GM13977 (cell line): ENCODE results near the gene SLC35F6.

Experiments used
- DNase-seq: peaks from one replicate; pipeline ENCODE4 v3.0.0; 2012; ENCODE audit warnings: low spot score
- in situ Hi-C: fragments of 300-500 bp; cut with MboI; formaldehyde crosslinking; loops from one replicate; pipeline ENCODE4 v1.12.0; 2022; ENCODE audit warnings: low sequenced_read_pairs, low pct_unique_long_range_greater_than_20kb, mixed read lengths, inconsistent platforms; ENCODE audit not compliant: unreplicated experiment
- TF ChIP-seq, protein P1 (sequence below): IDR thresholded peaks from 2 replicates; pipeline ENCODE4 v1.5.1; 2012; ENCODE audit warnings: mild to moderate bottlenecking, control low read depth; ENCODE audit not compliant: insufficient read depth; ENCODE audit errors: extremely low read depth, missing control alignments

Gene SLC35F6

GRCh38 chr2:26765475-26766200, 1.6 kb downstream of the SLC35F6 start:
- in situ Hi-C loops: no loop called here
- TF ChIP-seq, protein P1, sequence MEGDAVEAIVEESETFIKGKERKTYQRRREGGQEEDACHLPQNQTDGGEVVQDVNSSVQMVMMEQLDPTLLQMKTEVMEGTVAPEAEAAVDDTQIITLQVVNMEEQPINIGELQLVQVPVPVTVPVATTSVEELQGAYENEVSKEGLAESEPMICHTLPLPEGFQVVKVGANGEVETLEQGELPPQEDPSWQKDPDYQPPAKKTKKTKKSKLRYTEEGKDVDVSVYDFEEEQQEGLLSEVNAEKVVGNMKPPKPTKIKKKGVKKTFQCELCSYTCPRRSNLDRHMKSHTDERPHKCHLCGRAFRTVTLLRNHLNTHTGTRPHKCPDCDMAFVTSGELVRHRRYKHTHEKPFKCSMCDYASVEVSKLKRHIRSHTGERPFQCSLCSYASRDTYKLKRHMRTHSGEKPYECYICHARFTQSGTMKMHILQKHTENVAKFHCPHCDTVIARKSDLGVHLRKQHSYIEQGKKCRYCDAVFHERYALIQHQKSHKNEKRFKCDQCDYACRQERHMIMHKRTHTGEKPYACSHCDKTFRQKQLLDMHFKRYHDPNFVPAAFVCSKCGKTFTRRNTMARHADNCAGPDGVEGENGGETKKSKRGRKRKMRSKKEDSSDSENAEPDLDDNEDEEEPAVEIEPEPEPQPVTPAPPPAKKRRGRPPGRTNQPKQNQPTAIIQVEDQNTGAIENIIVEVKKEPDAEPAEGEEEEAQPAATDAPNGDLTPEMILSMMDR: no peak
- no peak for DNase-seq

DNA sequence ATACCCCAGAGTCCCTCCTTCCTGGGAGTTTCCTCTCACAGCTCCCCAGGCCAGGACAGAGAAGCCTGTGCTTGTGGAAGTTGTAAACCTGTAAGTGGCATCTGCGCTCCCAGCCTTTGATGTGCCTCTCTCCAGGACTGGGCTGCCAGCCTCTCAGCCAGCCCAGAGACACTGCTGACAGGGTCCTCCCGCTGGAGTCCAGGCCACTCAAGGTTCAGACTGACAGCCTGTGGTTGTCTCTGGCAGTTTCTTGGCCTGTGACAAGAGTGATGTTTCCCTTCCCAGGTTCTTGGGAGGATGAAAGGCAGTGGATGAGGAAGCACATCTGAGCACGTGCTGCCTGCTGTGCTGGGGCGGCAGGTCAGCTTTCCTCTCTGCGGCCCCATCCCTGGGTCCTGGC, 3.0 kb downstream of the SLC35F6 start:
- in situ Hi-C loops: no loop called here
- TF ChIP-seq, protein P1: no peak

GRCh38 chr2:26767894-26768487, 3.9 kb downstream of the SLC35F6 start:
- no peak for DNase-seq
- TF ChIP-seq, protein P1: no peak
- in situ Hi-C loops: no loop called here

More for the DNA sequence above, 3.0 kb downstream of the SLC35F6 start:
- no peak for DNase-seq

DNA sequence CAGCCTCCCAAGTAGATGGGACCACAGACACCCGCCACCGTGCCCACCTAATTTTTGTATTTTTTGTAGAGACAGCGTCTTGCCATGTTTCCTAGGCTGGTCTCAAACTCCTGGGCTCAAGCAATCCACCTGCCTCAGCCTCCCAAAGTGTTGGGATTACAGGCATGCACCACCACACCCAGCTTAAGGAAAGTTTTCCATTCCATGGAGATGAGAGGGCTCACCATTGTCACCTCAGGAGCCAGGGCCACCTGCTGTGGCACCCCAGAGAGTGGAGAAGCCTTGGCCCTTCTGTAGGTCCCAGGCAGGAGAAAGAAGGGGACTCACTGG, 4.6 kb downstream of the SLC35F6 start:
- in situ Hi-C loops: no loop called here
- TF ChIP-seq, protein P1: no peak
- no peak for DNase-seq

DNA sequence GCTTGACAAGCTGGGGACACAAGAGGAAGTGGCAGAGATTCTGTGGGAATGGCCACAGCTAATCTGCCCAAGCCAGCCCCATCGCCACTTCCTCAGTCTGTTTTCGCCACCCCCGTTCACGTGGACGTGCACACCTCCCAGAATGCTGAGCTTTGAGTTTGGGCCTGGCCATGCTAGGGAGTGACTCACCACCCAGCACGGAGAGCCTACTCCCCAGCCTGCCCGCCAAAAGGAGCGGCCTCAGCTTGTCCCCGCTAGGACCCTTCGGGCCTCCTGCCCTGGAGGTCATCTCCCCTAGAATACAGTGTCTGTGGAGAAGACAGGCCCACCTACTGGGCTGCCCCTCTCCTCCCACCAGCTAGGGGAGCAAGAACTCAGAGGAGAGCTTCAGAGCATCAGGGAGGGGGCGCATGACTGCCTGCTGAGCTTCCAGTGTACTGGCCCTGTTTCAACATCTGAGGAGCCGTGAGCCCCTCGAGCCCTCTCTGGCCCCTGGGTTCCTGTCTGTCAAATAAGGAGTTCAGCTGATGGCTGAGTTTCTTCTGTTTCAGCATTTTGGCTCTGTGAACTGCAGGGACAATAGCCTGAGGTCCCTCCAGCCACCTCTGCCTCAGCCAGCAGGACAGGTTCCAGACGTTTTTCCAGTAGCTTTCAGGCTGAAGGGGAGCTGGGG, 5.1 kb downstream of the SLC35F6 start:
- TF ChIP-seq, protein P1: no peak
- in situ Hi-C loops: no loop called here
- no peak for DNase-seq

- no peak for DNase-seq
- in situ Hi-C loops: no loop called here
- TF ChIP-seq, protein P1: peak; percentile 46
Observed at GRCh38 chr2:26770986-26771586, 7.0 kb downstream of the SLC35F6 start.
